Gastrocnemius medialis (tissue), 4 donors: ENCODE data around the gene SRRM3.

Source experiments
- CTCF ChIP-seq, 5 experiments: fragments of 450-650 bp in 3 of 5; fragments of 200-600 bp in 2 of 5; sonication (generic) in 2 of 5; IDR thresholded peaks in 4 of 5; conservative IDR thresholded peaks in 1 of 5; 1 replicate in 4 of 5; 2 replicates in 1 of 5; pipeline ENCODE4 v1.5.1; 2016 to 2019; ENCODE audit warnings: antibody characterized with exemption in 5 of 5, mild to moderate bottlenecking in 3 of 5, moderate library complexity in 3 of 5
- POLR2A ChIP-seq, 2 donors: fragments of 450-650 bp; IDR thresholded peaks; one replicate each; pipeline ENCODE4 v1.6.1; 2017; ENCODE audit warnings: antibody characterized with exemption in 2 of 2, mild to moderate bottlenecking in 2 of 2, moderate library complexity in 2 of 2

GRCh38 chr7:76257973-76258372 is 56.3 kb downstream of the SRRM3 start:
- TF ChIP-seq POLR2A (IDR thresholded peaks at IDR 0.05) (no peak), CTCF (IDR thresholded peaks at IDR 0.05 in 4 of 5, conservative IDR thresholded peaks at IDR 0.05 in 1 of 5) (no peak)
